LoVo (cell line): ENCODE results near the gene CROCC2.

Source experiments
- DNase-seq: peaks from one replicate; pipeline ENCODE4 v3.0.0-alpha.2; 2016; ENCODE audit warnings: low spot score

Gene CROCC2

DNA sequence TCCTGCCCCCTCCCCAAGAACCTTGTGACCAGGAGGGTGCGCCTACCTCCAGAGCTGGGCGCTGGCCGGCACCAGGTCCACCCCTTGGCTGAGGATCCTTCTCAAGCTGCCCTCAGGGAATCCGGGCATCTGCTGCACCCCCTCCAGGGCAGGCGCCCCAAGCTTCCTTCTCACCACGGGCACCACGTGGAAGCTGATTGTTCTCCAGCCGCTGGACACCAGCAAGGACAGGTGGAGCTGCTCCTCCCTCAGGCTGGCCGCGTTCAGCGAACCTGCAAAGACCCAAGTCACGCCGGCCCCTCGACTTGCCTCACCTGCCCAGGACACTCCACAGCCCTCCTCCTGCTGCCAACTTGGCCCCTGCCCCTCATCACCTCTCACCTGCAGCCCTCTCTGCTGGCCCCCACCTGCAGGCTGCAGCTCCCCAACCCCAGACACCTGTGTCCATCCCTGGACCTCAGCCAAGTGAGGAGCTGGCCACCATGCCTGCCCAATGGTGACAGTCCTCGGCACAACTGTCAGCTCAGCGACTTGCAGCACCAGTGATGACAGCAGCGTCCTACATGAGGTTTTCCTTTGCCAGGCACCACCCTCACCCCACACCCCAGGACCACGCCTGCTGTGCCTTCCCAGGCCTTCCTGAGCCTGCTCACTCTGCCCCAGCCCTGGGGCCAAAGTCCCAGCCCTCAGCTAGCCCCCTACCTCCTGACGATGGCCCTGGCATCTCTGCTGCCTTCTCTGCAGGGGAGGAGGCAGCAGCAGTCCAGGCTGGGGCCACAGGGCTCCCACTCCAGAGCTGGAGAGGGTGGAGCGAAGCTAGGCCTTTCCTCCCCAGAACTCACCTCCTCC is 14.4 kb upstream of the CROCC2 start:
- DNase-seq, result no peak

DNA sequence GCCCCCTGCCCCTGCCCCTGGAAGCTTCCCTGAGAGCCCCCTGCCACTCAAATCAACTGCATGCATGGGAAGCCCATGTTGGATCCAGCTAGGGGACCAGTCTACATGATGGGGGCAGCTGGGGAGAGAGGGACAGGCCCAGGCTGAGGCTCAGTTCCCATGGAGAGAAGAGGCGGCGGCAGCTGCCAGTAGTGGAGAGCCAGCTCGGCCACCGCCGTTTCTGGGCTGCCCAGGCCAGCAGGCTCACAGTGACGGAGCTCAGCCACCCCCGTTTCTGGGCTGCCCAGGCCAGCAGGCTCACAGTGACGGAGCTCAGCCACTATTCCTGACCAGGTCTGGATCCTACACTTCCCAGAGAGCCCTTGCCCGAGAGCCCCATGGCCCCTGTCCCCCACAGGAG is 13.8 kb upstream of the CROCC2 start:
- no peak for DNase-seq

- DNase-seq, result no peak
Measured at GRCh38 chr2:240892925-240893324, 13.2 kb upstream of the CROCC2 start.

DNA sequence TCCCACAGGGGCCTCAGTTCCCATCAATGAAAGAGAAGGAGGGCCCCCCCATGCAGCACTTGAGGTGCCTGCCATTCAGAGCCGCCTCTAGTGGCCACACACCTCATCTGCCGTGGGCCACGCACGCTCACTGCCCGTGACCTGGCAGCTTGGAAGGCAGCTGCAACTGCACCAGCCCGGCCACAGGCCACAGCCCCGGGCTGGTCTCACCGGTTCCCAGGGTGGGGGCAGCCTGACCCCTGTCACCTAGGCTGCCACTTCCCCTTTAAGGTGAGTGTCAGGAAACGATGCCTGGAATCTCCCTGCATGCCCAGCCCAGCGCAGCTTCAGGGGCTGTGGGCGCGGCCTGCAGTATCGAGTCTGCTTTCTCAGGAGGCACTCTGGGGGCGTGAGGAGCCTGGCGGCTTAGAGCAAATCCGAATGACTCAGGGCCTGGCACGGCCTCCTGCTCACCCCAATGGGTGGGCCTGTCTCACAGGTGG is 12.7 kb upstream of the CROCC2 start:
- peak; percentile 12 for DNase-seq

- no peak for DNase-seq
Measured at GRCh38 chr2:240894006-240894405, 12.1 kb upstream of the CROCC2 start.

DNA sequence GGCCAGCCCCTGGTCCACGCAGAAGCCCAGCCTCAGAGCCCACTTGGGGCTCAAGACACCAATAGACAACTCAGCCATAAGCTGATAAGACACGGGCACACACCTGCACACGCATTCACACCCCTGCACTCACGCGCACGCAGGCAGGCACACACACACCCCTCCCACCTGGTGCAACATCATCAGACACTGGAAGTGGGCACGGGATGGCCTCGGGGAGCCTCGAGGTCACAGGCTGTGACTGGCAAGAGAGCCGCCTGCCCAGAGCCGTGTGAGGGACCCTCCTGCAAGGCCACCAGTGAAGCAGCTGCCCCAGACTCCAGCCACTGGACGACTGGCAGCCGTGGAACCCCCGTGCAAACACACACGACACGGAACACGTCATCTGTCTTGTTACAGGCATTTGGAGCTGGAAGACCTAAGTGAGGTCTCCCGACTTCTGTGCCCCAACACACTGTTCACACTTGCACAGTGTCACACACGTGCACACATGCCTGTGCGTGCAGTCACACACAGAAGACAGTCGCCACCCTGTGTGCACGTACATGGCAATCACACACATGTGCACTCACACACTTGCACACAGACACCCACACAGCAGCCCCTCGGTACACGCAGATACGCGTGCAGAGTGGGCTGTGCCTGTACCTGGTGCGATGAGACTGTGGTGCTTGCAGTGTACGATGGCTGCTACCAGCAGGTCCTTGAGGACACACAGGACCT is 11.1 kb upstream of the CROCC2 start:
- no peak for DNase-seq

DNA sequence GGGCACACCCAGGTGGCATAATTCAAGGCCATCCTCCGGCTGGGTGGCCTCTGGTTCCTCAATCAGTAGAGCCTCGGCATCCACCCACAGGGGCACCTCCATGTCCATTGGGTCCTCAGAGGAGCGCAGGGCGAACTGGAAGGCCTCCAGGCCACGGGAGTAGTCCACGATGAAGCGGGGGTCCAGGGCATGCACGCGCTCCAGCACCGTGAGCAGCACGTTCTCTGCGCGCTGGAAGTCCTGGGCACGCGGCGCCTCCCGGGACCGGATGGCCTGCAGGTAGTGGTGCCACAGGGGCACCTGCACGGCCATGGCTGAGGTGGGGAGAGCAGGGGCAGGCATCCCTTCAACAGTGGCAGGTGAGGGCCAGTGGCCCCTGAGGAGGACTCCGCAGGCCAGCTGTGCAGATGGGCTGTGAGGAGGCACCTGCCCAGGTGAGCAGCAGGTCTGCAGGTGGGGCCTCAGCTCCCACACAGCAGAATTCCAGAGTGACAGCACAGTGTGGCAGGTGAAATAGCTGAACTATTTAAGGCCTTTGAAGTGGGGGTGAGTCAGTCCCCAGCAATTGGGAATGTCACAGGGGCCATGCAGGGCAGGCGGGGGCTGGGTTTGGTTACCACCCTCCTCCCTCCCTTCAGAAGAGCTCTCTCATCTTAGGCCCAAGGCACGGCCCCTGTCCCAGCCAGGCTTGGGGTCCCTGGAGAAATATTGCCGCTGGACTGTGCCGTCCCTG is 10.3 kb upstream of the CROCC2 start, which contains the start of gene MAB21L4:
MAB21L4 (minus strand) TSS at position 501 of the 733 bp plus-strand sequence; CDS start at position 342, 159 bp downstream.
- DNase-seq, result peak; percentile 41

DNA sequence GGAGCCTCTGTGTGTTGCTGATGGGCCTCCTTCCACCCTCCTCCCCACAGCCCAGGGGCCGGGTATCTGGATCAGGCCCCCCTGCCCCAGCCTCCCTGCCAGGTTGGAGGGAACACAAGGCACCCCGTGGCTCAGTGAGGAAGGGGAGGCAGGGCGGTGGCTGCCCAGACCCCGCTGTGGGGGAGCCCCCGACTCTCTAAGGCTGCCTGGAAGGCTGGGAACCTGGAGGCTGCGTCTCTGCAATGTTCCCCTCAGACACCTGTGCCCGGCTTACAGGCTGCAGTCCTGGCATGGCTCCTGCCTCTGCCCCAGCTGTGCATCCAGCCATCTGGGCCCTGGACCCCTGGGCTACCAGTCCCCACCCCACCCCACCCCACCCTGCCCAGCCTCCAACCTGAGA is 9.7 kb upstream of the CROCC2 start:
- no peak for DNase-seq

DNA sequence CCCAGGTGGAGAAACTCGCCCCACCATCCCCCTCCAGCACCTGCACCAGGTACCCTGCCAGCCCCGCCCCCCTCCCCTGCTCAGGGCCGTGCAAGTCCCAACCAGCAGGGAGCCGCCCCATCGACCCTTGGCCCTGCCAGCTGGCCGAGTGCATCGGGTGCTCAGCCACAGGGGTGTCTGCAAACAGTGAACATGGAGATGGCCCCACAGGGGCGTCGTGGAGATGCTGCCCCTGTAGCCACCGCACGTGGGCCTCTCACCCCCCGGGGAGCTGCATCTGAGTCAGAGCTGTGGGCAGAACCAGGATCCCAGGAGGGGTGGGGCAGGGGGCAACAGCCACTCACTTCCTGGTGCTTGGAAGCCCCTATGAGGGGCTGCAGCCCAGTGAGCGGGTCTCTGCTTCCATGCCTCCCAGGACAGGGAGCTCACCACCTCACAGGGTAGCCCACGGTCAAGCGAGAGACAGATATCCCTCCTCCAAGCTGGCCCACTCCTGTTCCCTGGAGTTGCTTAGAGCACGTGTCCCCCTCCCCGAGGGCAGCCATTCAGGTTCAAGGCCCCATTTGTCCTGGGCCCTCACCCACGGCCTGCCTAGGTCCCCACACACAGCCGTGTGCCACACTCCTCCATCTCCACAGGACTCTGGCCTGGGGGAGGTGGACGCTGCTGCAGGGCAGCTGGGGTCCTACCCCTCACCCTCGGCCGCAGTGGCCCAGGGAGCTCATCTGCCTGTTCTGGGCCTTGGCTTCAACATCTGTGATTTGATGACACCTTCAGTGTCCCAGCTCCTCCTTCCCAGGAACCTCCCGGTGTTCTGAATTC is 9.1 kb upstream of the CROCC2 start:
- DNase-seq, result peak; percentile 32

DNA sequence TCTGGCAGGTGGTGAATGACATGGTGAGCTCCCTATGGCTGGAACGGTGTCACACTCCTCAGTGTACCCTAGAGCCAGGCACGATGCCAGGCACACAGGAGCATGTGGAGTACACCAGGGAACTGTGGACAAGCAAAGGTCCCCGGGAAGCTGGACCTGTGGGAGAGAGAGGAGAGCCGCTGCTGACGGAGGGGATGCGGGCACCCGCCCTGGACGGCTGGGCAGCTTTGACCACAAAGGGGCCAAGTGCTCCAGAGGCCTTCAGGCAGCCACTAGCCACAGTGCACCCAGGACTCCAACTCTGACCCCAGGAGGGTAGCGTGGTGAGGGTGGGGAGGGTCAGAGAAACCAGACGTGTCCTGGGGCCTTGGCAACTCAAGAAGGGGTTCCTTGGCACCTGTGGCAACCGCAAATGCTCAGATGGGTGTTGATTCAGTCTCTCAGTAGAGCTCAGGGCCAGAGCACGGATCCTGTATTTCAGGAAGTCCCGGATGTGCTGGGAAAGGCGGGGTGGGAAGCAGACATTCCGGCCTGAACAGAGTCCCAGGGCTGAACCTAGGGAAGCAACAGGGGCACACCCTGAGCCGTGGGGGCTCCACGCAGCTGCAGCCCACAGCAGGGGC is 7.9 kb upstream of the CROCC2 start:
- DNase-seq, result no peak

- DNase-seq, result no peak
Measured at GRCh38 chr2:240898731-240899467, 7.2 kb upstream of the CROCC2 start.

DNA sequence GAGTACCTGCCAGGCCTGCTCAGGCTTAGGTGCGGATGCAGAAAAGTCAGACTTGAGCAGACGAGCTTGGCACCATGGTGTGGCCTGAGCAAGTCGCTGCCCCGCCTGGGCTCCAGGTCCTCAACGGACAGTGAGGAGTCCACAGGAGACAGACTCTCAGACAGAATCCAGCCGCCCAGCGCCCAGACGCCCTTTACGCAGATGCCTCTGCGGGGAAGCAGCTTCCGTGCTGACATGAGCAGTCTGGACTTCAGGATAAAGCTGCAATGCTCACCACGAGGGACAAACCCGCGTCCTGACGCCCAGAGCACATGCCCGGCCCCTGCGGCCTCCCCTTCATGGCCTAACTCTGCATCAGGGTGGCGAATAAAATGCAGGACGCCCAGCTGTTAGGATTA is 6.7 kb upstream of the CROCC2 start:
- DNase-seq, result no peak

GRCh38 chr2:240900141-240900860 is 5.8 kb upstream of the CROCC2 start:
- no peak for DNase-seq

DNA sequence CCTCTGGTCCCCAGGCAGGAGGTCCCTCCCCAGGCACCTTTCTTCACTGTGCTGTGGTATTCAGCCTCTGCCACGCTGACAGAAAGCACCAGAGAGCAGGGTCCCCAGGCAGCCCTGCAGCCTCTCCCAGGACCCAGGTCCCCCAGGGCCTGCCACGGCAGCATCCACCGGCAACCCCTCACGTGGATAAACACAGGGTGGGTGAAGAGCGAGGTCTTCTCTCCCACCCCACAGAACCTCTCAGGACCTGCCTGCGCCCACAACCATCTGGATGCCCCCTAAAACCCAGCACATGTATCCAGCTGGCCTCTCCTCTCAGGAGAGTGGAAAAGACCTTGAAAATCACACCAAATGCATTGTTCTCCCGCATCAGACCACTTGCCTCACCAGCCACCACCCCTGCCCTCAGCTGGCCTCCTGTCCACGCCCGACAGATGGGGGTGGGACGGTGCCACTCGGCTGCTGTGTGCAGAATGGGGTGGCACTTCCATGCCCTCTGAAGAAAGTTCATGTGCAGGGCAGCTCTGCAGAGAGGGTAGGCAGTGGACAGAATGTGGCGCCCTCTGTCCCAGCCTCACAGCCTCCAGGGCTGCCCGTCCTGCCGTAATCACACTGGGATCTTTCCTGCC is 4.0 kb upstream of the CROCC2 start:
- no peak for DNase-seq

DNA sequence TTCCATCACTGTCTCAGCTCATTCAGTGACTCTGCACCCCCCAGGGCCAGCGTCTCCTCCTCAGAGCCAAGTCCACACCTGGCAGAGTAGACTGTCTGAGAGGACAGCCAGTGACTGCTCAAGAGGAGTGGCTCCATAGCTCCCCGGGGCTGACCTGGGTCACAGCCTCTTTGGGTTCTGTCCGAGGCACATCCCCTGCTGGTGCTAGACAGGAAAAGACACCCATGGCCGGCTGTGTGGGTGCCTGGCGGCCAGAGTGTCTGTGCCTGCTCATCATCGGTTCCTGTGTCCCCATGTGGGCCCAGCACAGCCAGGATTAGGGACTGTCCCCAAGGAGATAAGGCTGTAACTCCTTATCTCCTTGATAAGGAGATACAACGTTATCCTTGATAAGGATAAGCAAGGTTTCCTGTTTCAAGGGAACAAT is 3.5 kb upstream of the CROCC2 start:
- DNase-seq, result no peak

GRCh38 chr2:240903191-240904060 is 2.7 kb upstream of the CROCC2 start:
- no peak for DNase-seq

DNA sequence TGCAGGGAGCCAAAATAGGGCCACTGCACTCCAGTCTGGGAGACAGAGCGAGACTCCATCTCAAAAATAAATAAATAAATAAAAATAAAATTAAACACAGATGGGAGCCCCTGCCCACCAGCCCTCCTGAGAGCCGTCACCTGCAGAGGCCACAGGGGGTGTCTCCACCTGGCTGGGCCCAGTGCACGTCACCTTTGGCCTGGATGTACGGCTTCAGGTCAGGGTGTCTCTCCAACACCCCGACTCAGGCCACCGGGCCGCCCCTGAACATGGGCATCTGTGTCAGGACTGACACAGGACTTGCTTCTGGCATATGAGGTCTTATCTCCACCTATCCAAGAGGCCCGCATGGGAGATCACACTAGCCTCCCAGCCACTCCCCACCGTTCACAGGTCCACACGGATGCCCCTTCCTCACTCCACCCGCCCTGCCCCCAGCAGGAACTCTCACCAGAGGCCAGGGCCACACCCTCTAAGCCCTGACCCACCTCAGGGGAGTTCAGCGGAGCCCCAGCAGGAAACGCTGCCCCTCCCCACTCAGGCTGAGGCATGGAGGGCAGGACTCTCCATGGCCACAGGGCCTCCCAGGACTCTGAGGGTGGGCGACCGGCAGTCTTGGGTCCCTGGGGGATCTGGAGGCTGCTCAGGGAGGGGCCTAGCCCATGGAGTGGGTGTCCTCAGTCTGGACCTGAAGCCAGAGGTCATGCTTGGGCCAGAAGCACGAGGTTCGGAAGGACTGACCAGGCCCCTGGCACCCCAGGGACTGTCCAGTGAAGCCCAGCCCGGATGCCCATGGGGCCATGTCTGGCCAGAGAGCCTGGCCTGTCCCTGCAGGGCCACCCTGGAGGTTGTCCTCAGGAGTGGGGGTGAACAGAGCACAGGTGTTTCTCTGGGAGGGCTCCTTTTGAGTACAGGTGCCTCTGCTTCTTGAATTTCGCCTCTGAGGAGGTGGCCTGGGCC is 1.6 kb upstream of the CROCC2 start:
- no peak for DNase-seq
